Hepatocyte (in vitro differentiated cells): ENCODE data around the gene PTPRN2.

ENCODE experiments used
- CTCF ChIP-seq: fragments of 200-600 bp; sonication (generic); IDR thresholded peaks from 2 replicates; pipeline ENCODE4 v1.5.1; 2016; ENCODE audit warnings: antibody characterized with exemption, mild to moderate bottlenecking; ENCODE audit not compliant: poor library complexity
- EZH2 ChIP-seq: fragments of 200-600 bp; sonication (generic); IDR thresholded peaks from 2 replicates; pipeline ENCODE4 v1.6.1; 2016; ENCODE audit warnings: antibody characterized with exemption, mild to moderate bottlenecking, borderline replicate concordance
- EZH2phosphoT487 ChIP-seq: fragments of 200-600 bp; sonication (generic); IDR thresholded peaks from one replicate; pipeline ENCODE4 v1.6.1; 2018; ENCODE audit warnings: antibody characterized with exemption, mild to moderate bottlenecking, low read depth, moderate library complexity; ENCODE audit not compliant: unreplicated experiment, severe bottlenecking

GRCh38 chr7:157589680-157590079 is 997.9 kb downstream of the PTPRN2 start:
- TF ChIP-seq CTCF, result no peak
- no peak for TF ChIP-seq EZH2
- TF ChIP-seq EZH2phosphoT487, result no peak
